Loucy (cell line): ENCODE measurements around the gene PDK2.

Experiments
- H2AFZ ChIP-seq: fragments of 200-600 bp; sonication (generic); 2 replicates; pipeline ENCODE4 v1.6.0; 2016; ENCODE audit warnings: antibody characterized with exemption, mild to moderate bottlenecking, low read length, moderate library complexity
- H3F3A ChIP-seq: fragments of 200-600 bp; 2 replicates; pipeline ENCODE4 v1.6.0; 2016; ENCODE audit warnings: antibody characterized with exemption, low read depth, mild to moderate bottlenecking
- H3K27me3 ChIP-seq: fragments of 200-600 bp; sonication (generic); 2 replicates; pipeline ENCODE4 v1.6.1; 2014; ENCODE audit warnings: low read length, mild to moderate bottlenecking; ENCODE audit not compliant: insufficient read depth, poor library complexity, severe bottlenecking
- H3K36me3 ChIP-seq: fragments of 200-600 bp; sonication (generic); 2 replicates; pipeline ENCODE4 v1.6.1; 2016; ENCODE audit warnings: low read length; ENCODE audit not compliant: insufficient read depth
- H3K4me1 ChIP-seq: fragments of 200-600 bp; sonication (generic); 2 replicates; pipeline ENCODE4 v1.5.1; 2014; ENCODE audit warnings: low read length, mild to moderate bottlenecking; ENCODE audit not compliant: insufficient read depth, poor library complexity, severe bottlenecking
- H3K4me2 ChIP-seq: fragments of 200-600 bp; sonication (generic); 2 replicates; pipeline ENCODE4 v1.6.0; 2014; ENCODE audit warnings: antibody characterized with exemption, low read length, low read depth, mild to moderate bottlenecking; ENCODE audit not compliant: poor library complexity, severe bottlenecking
- H3K4me3 ChIP-seq: fragments of 200-600 bp; sonication (generic); 2 replicates; pipeline ENCODE4 v1.5.1; 2014; ENCODE audit warnings: low read length, mild to moderate bottlenecking, mixed read lengths; ENCODE audit not compliant: poor library complexity, severe bottlenecking
- H3K79me2 ChIP-seq: fragments of 200-600 bp; sonication (generic); 2 replicates; pipeline ENCODE4 v1.6.1; 2014; ENCODE audit warnings: low read length; ENCODE audit not compliant: insufficient read depth
- H3K9ac ChIP-seq: fragments of 200-600 bp; sonication (generic); 2 replicates; pipeline ENCODE4 v1.6.0; 2014; ENCODE audit warnings: mild to moderate bottlenecking, low read depth, low read length, moderate library complexity; ENCODE audit not compliant: poor library complexity, severe bottlenecking
- H3K9me2 ChIP-seq: fragments of 200-600 bp; sonication (generic); replicated peaks from 2 replicates; pipeline ENCODE4 v1.6.1; 2016; ENCODE audit warnings: low read depth, low read length, mixed read lengths
- H3K9me3 ChIP-seq: fragments of 200-600 bp; sonication (generic); 2 replicates; pipeline ENCODE4 v1.6.1; 2014; ENCODE audit warnings: mild to moderate bottlenecking, antibody characterized with exemption, low read length, low read depth; ENCODE audit not compliant: insufficient read depth
- H4K20me1 ChIP-seq: fragments of 200-600 bp; sonication (generic); 2 replicates; pipeline ENCODE4 v1.6.0; 2014; ENCODE audit warnings: antibody characterized with exemption, low read length, mild to moderate bottlenecking; ENCODE audit not compliant: insufficient read depth, poor library complexity, severe bottlenecking
- CTCF ChIP-seq: fragments of 200-600 bp; sonication (generic); conservative IDR thresholded peaks from 2 replicates; pipeline ENCODE4 v1.5.1; 2014; ENCODE audit warnings: mild to moderate bottlenecking, antibody characterized with exemption, low read length
- EZH2phosphoT487 ChIP-seq: fragments of 200-600 bp; IDR thresholded peaks from 2 replicates; pipeline ENCODE4 v1.6.1; 2018; ENCODE audit warnings: antibody characterized with exemption, mild to moderate bottlenecking, moderate library complexity, borderline replicate concordance

The PDK2 gene

GRCh38 chr17:50117202-50118051 lies 22.3 kb downstream of the PDK2 start:
- no peaks in the 10 kb centered on the region for H3K79me2 ChIP-seq
- TF ChIP-seq EZH2phosphoT487 (no peak), CTCF (no peak; the same call in 1 of the 2 replicates)
- H3K4me3 ChIP-seq = no peak overlapping the region
- H3K4me2 ChIP-seq = no peak overlapping the region
- no peaks in the 10 kb centered on the region for H3K9me2 ChIP-seq
- no peak overlapping the region for H2AFZ ChIP-seq
- no peaks in the 10 kb centered on the region for H3F3A ChIP-seq
- no peaks in the 10 kb centered on the region for H3K9me3 ChIP-seq
- H3K36me3 ChIP-seq = no peaks in the 10 kb centered on the region
- no peak overlapping the region for H3K9ac ChIP-seq
- no peaks in the 10 kb centered on the region for H4K20me1 ChIP-seq
- H3K4me1 ChIP-seq = no peaks in the 10 kb centered on the region
- no peaks in the 10 kb centered on the region for H3K27me3 ChIP-seq

DNA sequence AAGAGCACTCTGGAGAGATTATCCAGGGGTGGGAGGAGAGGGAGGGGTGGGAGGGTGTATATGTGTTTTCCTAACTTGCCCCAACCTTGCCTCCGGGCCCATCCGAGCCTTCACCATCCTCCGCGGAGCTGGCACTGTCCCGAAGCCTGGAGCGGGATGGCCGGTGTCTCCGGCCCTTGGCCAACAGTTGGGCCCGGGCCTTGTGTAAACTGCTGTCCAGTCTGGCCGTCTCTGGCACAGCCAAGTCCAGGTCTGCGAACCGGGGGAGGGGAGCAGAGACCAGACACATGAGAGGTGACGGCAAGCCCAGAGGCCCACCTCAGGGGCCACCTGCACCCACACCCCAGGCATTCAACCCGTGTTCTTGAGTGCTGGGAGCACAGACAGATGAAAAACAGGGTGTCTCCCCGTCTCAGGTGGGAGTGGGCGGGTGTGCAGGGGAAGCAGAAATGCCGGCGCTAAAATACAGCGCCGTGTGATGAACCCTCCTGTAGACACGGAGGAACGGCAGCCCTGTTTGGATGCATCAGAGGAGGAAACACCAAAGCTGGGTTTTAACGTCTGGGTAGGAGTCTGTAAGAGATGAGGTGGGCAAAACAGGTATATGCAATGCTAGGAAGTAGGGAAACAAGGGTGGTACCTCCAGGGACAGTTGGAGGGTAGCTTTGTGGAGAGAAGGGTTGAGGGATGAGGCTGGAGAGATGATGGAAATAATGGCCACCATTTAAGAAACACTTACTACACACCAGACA lies 23.1 kb downstream of the PDK2 start:
- Histone ChIP-seq H3K4me1 (no peaks in the 10 kb centered on the region), H2AFZ (no peak overlapping the region), H3K4me3 (no peak overlapping the region), H3K36me3 (no peaks in the 10 kb centered on the region), H3K4me2 (no peak overlapping the region), H3K79me2 (no peaks in the 10 kb centered on the region), H3K9me2 (no peaks in the 10 kb centered on the region), H3K27me3 (no peaks in the 10 kb centered on the region), H3F3A (no peaks in the 10 kb centered on the region), H3K9ac (no peak overlapping the region), H3K9me3 (no peaks in the 10 kb centered on the region), H4K20me1 (no peaks in the 10 kb centered on the region)
- TF ChIP-seq EZH2phosphoT487 (no peak), CTCF (no peak)

DNA sequence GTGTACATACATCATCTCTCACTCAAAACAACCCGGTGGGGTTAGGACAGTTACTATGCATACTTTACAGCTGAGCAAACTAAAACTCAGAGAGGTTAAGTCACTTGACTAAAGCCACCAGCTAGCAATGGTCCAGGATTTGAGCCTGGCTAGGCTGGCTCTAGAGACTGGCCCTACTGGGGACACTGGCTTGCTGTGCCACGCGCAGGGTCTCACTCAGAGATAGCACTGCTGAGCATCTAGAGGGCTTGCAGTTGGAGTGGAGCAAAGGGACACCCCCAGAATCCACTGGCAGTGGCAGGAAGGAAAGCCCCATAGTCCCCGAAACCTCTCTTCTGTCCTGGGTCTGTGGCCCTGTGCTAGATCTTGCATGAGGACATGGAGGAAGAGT lies 23.7 kb downstream of the PDK2 start:
- Histone ChIP-seq H3K4me2 (no peak overlapping the region), H3K79me2 (no peaks in the 10 kb centered on the region), H3K4me3 (no peak overlapping the region), H3K9me3 (no peaks in the 10 kb centered on the region), H4K20me1 (no peaks in the 10 kb centered on the region), H3K9me2 (no peaks in the 10 kb centered on the region), H3F3A (no peaks in the 10 kb centered on the region), H3K36me3 (no peaks in the 10 kb centered on the region), H3K27me3 (no peaks in the 10 kb centered on the region), H2AFZ (no peak overlapping the region), H3K9ac (no peak overlapping the region), H3K4me1 (no peaks in the 10 kb centered on the region)
- TF ChIP-seq CTCF (no peak), EZH2phosphoT487 (no peak)
